ENCODE data around the gene KIF22. TPM values are rescaled to one million over a fixed set of nuclear protein-coding genes. Genes with fewer than 3 reads are reported as not detected.
"Not testable (repeated sequence)": the region's sequence is repeated elsewhere in the genome, so short reads cannot be mapped to it uniquely, and the experiment has no call there.

The KIF22 gene
- total RNA-seq, 1 donor = 45.3 TPM

DNA sequence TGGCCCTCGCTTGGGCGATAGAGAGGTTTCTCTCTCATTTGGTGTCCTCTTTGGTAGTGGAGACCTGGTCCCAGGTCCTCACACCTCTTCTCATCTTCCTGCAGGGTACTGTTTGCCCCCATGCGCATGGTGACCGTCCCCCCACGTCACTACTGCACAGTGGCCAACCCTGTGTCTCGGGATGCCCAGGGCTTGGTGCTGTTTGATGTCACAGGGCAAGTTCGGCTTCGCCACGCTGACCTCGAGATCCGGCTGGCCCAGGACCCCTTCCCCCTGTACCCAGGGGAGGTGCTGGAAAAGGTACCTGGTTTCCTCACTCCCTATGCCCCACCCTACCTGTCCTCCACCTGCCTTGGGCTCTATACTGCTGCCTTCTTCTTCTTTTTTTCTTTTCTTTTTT is 40.2 kb downstream of the KIF22 start:
- H3K4me3 ChIP-seq (ENCODE audit: low read depth, low read length) = no peak overlapping the region
- no peak for DNase-seq (ENCODE audit: low read depth)
- no peak for TF ChIP-seq CTCF (IDR thresholded peaks at IDR 0.05; ENCODE audit: insufficient read depth, low read depth, low read length)

- TF ChIP-seq CTCF (IDR thresholded peaks at IDR 0.05; ENCODE audit: insufficient read depth, low read depth, low read length) = no peak
Observed at GRCh38 chr16:29831490-29831889, 40.9 kb downstream of the KIF22 start.

GRCh38 chr16:29833219-29833618 is 42.7 kb downstream of the KIF22 start:
- not testable (repeated sequence) for H3K4me3 ChIP-seq (ENCODE audit: low read depth, low read length); DNase-seq (ENCODE audit: low read depth)

More at GRCh38 chr16:29831490-29831889, 40.9 kb downstream of the KIF22 start:
- H3K4me3 ChIP-seq (ENCODE audit: low read depth, low read length) = no peak overlapping the region
- DNase-seq (ENCODE audit: low read depth) = no peak

GRCh38 chr16:29834079-29834478 is 43.5 kb downstream of the KIF22 start:
- TF ChIP-seq CTCF (IDR thresholded peaks at IDR 0.05; ENCODE audit: insufficient read depth, low read depth, low read length) = no peak
- no peak for DNase-seq (ENCODE audit: low read depth)
- no peak overlapping the region for H3K4me3 ChIP-seq (ENCODE audit: low read depth, low read length)

DNA sequence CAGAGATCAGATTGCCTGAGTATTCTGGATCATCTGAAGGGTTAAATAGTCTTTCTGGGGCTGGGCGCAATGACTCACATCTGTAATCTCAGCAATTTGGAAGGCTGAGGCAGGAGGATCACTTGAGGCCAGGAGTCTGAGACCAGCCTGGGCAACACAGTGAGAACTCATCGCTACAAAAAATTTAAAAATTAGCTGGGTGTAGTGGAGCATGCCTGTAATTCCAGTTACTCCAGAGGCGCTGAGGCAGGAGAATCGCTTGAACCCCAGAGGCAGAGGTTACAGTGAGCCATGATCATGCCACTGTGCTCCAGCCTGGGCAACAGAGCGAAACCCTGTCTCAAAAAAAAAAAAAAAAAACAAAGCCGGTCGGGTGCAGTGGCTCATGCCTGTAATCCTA is 45.4 kb downstream of the KIF22 start:
- no peak for TF ChIP-seq CTCF (IDR thresholded peaks at IDR 0.05; ENCODE audit: insufficient read depth, low read depth, low read length)
- DNase-seq (ENCODE audit: low read depth) = no peak
- no peak overlapping the region for H3K4me3 ChIP-seq (ENCODE audit: low read depth, low read length)

GRCh38 chr16:29836623-29837022 is 46.1 kb downstream of the KIF22 start:
- DNase-seq (ENCODE audit: low read depth) = no peak
- no peak for TF ChIP-seq CTCF (IDR thresholded peaks at IDR 0.05; ENCODE audit: insufficient read depth, low read depth, low read length)
- H3K4me3 ChIP-seq (ENCODE audit: low read depth, low read length) = no peak overlapping the region

DNA sequence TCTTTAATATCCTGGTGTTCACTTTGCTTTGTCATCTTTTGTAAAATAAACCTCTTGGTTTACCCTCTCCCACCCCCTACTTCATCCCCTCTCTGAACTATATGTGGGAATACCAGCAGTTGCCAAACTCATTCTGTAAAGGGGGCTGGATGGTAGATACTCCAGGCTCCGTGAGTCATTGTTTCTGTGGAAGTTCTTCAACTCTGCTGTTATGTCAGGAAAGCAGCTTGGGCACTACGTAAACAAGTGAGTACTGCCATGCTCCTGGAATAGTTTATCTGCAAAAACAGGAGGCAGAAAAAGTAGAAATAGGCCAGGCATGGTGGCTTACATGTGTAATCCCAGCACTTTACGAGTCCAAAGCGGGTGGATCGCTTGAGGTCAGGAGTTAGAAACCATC is 47.3 kb downstream of the KIF22 start:
- TF ChIP-seq CTCF (IDR thresholded peaks at IDR 0.05; ENCODE audit: insufficient read depth, low read depth, low read length) = no peak
- no peak overlapping the region for H3K4me3 ChIP-seq (ENCODE audit: low read depth, low read length)
- DNase-seq (ENCODE audit: low read depth) = no peak

Measured in fibroblast of villous mesenchyme (primary cell).